GM18499 (cell line): ENCODE measurements around the gene MUC7.
"Not testable (repeated sequence)": the region's sequence is repeated elsewhere in the genome, so short reads cannot be mapped to it uniquely, and the experiment has no call there.

Experiments
- ATAC-seq: cut with Tn5 transposase; IDR thresholded peaks from one replicate; pipeline ENCODE4 v1.9.1; 2021; ENCODE audit warnings: moderate number of reproducible peaks; ENCODE audit not compliant: insufficient read depth, unreplicated experiment

MUC7 gene

DNA sequence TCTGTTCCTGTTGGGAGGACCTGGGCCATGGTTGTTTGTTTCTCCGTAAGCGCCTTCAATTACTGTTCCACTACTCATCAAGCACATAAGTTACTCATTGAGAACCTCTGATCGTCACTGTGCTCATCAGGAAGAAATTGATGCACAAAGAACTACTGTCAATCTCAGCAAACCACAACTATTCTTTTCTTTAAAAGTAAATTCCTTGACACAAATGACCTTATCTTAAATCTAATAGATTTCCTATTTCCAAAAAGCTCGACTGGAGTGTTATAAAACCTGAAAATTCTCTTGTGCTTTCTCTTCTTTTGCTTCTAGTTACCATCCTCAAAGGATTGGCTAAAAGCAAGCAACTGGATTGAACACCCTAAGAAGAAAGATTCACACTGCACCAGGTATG, at the start of gene MUC7:
TSS of gene MUC7 (plus strand) at position 301 of the 400 bp plus-strand sequence. CDS start 1,825 bp downstream, outside the sequence.
- ATAC-seq = no peak

DNA sequence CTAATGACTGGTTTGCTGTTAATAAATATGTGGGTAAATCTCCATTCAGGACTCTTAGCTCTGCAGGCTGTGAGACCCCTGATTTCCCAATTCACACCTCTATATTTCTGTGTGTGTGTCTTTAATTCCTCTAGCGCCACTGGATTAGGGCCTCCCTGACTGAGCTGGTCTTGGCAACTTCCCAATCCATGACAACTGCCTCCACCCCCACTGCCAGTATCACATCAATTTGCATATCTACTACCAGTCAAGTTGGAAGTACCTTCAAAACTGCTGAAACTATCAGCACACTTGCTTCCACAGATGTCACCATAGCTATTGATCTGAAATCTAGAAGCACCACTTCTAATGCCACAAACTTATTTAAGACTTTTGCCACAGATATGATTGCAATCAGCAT, 46.7 kb upstream of the MUC7 start:
- ATAC-seq = no peak

DNA sequence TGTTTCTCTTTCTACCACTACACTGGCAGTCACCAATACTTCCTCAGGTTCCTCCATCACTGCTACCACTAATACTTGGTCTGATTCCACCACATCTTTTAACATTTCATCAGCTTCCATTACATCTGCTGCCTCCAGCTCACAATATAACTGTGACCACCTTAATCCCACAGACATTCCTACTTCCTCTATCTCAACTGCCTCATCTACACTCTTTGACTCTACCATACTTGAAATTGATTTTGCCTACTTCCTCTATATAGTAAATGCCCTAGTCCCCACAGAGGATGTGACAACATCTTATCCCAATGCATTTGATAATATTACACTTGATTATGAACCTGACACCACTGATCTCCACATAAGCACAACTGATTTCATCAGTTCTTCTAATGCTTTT, 45.2 kb upstream of the MUC7 start:
- no peak for ATAC-seq

DNA sequence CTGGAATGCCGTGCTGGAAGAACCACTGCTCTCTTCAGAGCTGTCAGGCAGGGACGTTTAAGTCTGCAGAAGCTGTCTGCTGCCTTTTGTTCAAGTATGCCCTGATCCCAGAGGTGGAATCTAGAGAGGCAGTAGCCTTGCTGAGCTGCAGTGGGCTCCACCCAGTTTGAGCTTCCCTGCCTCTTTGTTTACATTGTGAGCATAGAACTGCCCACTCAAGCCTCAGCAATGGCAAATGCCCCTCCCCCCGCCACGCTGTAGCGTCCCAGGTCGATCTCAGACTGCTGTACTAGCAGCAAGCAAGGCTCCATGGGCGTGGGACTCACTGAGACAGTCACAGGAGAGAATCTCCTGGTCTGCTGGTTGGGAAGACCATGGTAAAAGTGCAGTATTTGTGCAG, 34.8 kb upstream of the MUC7 start:
- no peak for ATAC-seq

DNA sequence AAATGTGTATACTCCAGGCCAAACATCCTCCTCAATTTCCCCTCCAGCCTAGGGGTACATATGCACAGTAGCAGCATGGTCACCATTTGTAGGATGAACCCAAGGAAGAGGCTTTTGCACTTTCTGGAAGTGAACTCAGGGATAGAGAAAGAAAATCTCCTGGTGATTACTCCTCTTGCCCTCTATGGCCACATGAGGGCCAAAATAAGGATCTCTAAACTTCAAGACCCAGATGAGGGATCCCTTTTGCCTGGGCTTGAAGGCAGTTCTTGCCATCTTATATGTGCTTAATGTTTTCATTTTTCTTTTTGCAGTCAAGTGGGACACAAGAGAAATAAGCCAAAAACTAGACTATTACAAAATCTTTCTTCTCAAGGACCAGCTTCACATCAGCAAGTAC, 29.5 kb upstream of the MUC7 start:
- ATAC-seq = no peak

DNA sequence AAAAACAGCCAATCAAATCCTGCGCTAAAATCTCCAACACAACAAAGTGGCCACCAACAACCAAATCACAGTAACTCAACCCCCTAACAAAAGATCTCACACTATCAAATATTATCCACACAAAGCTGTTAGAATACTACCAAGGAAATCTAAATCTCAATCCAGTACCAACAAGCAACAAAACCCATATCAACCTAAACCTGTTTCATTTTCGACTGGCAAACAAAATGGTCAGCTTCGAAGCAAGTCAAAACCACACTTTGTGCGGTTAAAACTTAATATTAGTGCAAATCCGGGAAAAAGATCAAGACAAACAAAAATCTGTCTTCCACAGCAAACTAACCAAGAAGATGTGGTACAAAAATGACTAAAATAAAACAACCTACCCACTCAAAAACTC, 28.7 kb upstream of the MUC7 start:
- ATAC-seq = no peak

DNA sequence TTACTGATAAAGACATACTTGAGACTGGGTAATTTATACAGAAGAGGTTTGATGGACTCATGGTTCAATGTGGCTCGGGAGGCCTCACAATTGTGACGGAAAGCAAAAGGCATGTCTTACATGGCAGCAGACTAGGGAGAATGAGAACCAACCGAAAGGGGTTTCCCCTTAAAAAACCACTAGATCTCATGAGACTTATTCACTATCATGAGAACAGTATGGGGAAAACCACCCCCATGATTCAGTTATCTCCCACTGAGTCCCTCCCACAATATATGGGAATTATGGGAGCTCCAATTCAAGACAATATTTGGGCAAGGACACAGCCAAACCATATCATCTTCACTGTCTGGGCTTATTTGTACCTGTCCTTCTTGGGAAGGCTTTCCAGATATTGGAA, 22.8 kb upstream of the MUC7 start:
- peak; percentile 67 for ATAC-seq

DNA sequence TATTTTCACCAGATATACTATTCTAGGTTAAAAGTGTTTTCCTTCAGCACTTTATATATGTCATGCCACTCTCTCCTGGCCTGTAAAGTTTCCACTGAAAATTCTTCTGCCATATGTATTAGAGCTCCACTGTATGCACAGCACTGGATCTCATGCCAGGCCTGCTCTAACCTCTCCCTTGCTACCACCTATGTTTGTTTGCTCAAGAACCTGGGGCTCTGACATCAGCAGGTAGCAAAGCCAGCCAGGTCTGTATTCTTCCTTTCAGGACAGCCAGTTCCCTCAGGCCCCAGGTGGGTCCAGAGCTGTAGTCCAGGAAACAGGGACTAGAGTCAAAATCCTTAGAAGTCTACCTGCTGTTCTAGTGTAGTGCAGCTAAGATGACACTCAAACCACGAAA, 19.1 kb upstream of the MUC7 start:
- no peak for ATAC-seq

DNA sequence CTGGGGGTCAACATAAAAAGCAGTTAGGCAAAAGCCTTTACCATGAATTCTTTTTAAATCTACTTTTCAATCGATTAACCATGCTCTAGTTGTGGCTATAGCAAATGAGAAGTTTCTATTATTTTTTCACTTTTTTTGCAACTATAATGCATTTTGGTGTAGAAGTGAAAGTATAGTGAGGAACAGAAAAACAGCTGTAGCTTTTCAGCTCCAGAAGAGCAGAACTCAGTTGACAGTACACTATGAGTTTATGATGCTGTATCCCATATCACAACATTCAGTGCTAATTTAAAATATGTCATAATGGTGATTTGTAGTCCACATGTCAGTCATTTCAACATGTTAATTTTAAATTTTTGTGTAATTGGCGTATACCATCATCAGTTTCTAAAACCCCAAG, 8.7 kb upstream of the MUC7 start:
- no peak for ATAC-seq

DNA sequence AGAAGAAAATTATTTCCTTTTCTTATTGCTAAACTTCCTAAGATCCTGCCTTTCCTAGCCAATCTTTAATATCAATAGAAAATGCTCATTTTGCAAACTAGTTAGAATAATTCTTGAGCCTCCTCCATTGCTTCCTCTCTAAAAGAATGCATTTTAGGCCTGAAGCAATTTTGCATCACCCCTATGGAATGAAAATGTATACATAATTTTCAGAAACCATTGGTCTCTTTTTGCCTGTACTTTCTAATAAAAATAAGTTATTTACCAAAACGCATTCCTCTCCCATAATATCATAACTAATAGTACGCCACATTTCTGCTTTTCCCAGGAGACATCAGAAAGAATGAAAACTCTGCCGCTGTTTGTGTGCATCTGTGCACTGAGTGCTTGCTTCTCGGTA, 1.7 kb downstream of the MUC7 start:
- ATAC-seq = no peak

DNA sequence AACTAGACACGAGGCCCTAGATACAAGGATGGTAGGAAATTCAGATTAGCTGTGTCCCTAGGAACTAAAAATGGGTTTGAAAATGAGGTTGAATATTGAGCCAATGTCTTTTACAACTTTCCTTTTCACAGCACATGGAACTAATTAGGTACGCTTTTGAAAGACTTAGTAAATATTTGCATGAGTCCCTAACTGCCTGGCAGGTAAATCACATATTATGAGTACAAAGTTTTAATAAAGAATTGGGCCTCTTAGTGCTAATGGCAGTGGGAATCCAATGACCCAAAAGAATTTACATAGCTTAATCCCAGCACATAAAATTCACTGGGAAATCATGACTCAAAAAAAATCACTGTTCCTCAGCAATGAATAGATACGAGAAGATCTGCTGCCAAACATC, 16.8 kb downstream of the MUC7 start:
- no peak for ATAC-seq

DNA sequence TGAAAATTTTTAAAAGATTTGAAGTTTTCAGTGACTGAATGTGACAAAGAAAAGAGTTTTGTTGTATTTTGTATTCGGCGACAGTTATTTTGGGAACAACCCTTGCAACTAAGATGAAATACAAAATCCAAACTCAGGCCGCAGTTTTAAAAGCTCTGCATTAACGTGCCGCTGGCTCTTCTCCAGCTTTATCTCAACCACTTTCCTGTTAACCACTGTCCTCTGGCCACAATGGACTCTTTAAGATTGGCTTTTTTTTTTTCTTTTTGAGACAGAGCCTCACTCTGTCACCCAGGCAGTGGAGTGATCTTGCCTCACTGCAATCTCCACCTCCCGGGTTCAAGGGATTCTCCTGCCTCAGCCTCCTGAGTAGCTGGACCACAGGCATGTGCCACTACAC, 24.2 kb downstream of the MUC7 start:
- no peak for ATAC-seq

DNA sequence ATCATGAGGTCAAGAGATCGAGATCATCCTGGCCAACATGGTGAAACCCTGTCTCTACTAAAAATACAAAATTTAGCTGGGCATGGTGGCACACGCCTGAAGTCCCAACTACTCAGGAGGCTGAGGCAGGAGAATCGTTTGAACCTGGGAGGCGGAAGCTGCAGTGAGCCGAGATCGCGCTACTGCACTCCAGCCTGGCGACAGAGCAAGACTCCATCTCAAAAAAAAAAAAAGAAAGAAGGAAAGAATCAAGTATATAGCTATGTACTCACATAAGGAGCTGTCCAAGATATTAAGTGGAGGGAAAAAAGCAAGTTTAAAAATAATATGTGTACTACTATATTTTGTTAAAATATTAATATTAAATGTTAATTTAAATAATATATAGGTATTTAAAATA, 29.8 kb downstream of the MUC7 start:
- not testable (repeated sequence) for ATAC-seq

DNA sequence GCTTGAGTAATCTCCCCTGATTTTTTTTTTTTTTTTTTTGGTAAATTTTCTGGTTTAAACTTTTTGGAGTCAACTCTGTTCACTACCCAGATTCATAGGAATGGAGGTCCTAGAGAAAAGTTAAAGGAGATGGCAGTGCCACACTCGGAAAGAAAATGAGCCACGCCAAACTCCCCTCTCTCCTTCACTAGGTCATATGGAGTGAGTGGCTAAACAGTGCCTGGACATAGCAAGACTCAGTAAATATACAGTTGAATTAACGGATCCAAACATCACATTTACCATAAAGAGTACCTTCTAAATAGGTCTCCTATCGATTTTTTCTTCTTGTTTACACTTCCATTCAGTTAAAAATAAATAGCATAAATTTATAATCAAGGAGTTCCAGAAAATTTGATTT, 32.7 kb downstream of the MUC7 start:
- no peak for ATAC-seq

DNA sequence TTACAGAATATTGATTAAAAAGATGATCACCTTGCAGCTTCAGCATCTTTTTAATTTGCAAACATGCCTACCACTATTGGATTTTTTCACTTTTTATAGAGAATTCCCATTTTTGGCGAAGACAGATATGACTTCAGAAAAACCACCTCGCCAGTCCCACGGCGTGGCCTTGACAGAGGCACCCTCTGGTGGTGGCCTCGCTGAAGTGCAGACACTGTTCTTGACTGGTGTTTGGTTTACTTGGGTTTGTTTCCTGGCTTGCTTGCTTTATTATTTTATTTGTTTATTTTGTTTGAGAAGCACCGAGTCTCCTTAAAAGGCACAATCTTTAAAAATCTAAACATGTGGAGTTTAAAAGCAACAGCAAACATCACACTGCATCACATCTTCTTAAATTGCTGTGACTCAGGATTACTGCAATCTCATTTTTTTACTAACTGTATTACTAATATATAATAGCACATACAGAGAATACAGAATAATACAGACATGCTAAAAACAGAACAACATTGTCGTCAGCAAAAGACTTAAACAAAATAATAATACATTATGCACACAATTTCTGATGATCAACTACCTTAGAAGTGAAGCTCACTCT, 33.3 kb downstream of the MUC7 start:
- ATAC-seq = peak; percentile 85

DNA sequence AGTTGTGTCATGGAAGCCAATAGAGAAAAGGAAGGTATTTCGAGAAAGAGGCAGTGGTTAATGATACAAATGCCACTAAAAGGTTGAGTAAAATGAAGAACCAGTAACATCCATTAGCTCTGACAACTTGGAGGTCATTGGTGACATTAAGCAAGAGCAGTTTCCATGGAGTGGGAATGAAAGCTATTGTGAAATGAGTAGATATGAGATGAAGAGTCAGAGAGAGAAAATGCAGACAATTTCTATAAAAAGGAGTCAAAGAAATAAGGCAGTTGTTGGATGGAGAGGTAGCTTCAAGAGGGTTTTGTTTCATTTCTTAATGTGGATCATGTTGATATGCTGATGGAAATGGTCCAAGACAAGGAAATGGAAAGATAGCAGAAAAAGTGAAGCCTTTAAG, 36.8 kb downstream of the MUC7 start:
- ATAC-seq = no peak

DNA sequence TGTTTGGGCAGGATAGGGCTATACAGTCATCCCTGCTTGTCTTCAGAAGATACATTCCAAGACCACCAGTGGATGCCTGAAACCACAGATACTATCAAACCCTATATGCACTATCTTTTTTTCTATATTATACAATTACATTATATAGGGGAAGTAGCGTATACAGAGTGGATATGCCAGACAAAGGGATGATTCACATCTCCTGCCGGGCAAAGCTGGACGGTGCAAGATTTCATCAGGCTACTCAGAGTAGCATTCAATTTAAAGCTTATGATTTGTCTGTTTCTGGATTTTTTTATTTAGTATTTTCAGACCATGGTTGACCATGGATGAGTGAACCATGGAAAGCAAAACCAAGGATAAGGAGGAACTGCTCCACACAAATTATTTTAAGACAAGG, 39.4 kb downstream of the MUC7 start:
- no peak for ATAC-seq

DNA sequence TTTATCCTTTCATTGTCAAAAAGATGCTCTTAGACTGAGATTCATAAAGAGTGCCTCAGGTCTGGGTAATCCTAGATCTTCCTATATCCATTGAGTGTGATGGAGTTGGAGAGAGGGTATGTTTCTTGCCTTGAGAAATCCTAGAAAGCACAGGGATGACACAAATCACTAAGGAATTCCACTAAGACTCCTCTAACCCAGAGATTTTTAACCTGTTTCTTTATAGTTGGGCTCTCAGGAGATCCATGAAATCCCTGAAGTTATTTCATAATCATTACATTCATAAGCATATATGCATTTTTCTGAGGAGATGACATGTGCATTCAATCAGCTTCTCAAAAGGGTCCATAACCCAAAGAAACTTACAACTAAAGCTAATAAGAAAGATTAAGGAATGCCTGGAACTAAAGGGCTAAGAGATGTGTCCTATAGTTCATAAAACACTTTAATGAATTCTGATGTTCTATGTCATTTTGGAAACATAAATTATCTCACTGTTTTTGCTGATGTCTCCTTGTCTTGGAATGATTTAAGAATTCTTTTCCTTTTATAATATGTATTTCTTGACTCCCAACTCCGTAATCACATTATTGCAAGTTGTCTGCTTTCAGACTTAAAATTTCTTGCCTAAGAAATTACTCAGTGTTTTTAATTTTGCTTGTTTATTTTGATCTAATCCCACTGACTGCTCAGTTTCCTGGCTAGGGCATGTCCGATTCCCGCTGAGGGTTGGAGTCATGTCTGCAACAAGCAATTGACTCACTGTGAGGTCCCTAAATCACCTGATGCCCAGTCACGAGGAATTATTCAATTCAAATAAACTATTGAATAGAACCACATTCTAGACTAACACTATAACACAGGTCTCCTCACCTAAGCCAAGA, 43.6 kb downstream of the MUC7 start:
- no peak for ATAC-seq

DNA sequence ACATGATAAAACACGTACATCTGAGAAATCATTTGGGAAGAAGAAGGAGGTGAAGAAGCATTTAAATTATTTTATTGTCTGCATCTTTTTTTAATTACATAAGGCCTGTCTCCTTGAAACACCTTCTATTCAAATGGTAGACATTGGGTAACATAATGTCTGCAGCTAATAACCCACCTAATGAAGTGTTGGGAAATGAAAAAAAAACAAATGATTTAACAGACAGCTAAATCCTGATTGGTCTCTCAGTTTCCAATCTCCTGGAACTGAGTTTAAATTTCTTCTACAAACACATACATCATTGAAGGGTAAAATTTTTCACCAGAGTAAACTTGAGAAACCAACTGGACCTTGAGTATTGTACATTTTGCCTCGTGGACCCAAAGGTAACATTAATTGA, 46.3 kb downstream of the MUC7 start, which contains the start of gene AMTN:
TSS of gene AMTN (plus strand) at position 301 of the 400 bp plus-strand sequence. CDS start 209 bp downstream, outside the sequence.
- ATAC-seq = no peak

DNA sequence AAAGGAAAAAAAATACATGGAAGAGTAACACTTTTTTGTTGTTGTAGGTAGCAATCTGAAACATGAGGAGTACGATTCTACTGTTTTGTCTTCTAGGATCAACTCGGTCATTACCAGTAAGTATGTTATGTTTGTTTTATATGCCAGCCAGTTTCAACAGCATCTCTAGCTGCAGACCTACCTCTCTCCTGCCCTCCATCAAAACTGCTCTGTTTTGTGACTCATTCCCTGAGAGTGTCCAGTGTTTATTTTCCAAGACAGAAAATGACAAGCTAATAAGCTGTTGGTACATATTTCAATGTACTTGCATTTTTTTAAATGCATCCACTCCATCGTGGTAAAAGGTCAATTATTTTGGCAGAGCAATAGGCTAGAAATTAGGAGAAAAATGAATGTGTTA, 46.7 kb downstream of the MUC7 start:
- no peak for ATAC-seq

DNA sequence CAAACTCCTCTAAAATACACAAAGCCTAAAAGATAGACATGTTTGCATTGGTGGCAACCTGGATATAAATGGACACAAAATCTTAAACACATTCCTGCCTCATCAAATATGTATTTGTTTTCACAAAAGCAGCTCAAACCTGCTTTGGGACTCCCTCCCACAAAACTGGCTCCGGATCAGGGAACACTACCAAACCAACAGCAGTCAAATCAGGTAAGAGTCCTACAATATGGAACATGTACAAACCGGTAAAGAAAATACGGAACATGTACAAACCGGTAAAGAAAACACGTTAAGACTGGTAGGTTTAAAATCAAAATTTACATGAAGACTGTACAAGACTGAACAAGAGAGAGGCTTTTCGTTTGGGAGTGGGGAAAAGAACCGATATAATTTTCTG, 50.6 kb downstream of the MUC7 start:
- ATAC-seq = no peak

DNA sequence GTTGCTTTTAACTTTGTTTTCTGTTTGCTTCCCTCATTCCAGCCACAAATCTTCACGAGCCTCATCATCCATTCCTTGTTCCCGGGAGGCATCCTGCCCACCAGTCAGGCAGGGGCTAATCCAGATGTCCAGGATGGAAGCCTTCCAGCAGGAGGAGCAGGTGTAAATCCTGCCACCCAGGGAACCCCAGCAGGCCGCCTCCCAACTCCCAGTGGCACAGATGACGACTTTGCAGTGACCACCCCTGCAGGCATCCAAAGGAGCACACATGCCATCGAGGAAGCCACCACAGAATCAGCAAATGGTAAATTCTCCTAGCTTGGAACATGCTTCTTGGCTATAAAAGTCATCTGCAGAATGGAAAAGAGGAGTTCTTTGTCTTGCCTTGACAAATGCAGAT, 59.0 kb downstream of the MUC7 start:
- ATAC-seq = no peak
